ENCODE data around the gene COL3A1. TPM values are rescaled to one million over a fixed set of nuclear protein-coding genes. Genes with fewer than 3 reads are reported as not detected.

The COL3A1 gene
- total and polyA plus RNA-seq, 2 of the 8 experiments (the other 6 are each of a cell fraction or from before 2014, with no cell fraction given) = 0.07 to 0.11 TPM

GRCh38 chr2:188964976-188965546, 9.1 kb upstream of the COL3A1 start:
- Histone ChIP-seq H2AK5ac (ENCODE audit: low read depth, low read length) (no peak overlapping the region), H2BK5ac (ENCODE audit: low read depth, low read length) (no peak overlapping the region), H2BK15ac (ENCODE audit: low read length) (no peak overlapping the region), H3K27me3 (replicated peaks in 1 of 4; ENCODE audit: control insufficient read depth in 3 of 4, extremely low read depth in 1 of 4, insufficient read depth in 3 of 4, low read length in 3 of 4) (no peaks in the 10 kb centered on the region), H3K14ac (ENCODE audit: insufficient read length) (no peak overlapping the region), H3K36me3 (ENCODE audit: control insufficient read depth in 2 of 4, insufficient read depth in 4 of 4, low read length in 3 of 4) (no peaks in the 10 kb centered on the region), H2BK12ac (ENCODE audit: low read depth, low read length) (no peak overlapping the region), H2BK120ac (replicated peaks; ENCODE audit: low read depth, low read length) (no peak overlapping the region), H3K9me3 (ENCODE audit: insufficient read depth in 2 of 2, low read depth in 1 of 2, low read length in 1 of 2) (no peaks in the 10 kb centered on the region), H3K4me3 (ENCODE audit: extremely low read depth in 1 of 4, insufficient read depth in 2 of 4, low read depth in 3 of 4, low read length in 4 of 4) (no peak overlapping the region), H4K20me1 (replicated peaks in 1 of 2; ENCODE audit: control insufficient read depth in 1 of 2, insufficient read depth in 2 of 2, low read length in 2 of 2) (no peaks in the 10 kb centered on the region), H3K18ac (ENCODE audit: extremely low read depth, low read length) (no peak overlapping the region), H3K79me2 (ENCODE audit: control insufficient read depth in 1 of 2, insufficient read depth in 2 of 2, low read length in 2 of 2) (no peaks in the 10 kb centered on the region), H4K5ac (ENCODE audit: insufficient read length, low read depth, low read length) (no peak overlapping the region), H3K27ac (ENCODE audit: low read depth, low read length) (no peak overlapping the region), H2AFZ (ENCODE audit: low read length) (no peak overlapping the region), H3K23me2 (ENCODE audit: low read depth, low read length) (no peaks in the 10 kb centered on the region), H2BK20ac (ENCODE audit: low read length) (no peak overlapping the region), H3K56ac (replicated peaks; ENCODE audit: insufficient read length, low read depth, low read length) (no peak overlapping the region), H3K4me1 (replicated peaks in 1 of 4; ENCODE audit: control insufficient read depth in 3 of 4, insufficient read depth in 4 of 4, low read length in 3 of 4) (no peaks in the 10 kb centered on the region), H3K79me1 (ENCODE audit: low read depth, low read length) (no peaks in the 10 kb centered on the region), H3K4me2 (ENCODE audit: insufficient read depth in 1 of 2, low read depth in 2 of 2, low read length in 2 of 2) (no peak overlapping the region), H3K9ac (replicated peaks in 1 of 4; ENCODE audit: extremely low read depth in 1 of 4, low read depth in 3 of 4, low read length in 3 of 4) (no peak overlapping the region), H4K8ac (ENCODE audit: extremely low read depth, insufficient read depth, low read length) (no peak overlapping the region), H3K4ac (replicated peaks; ENCODE audit: insufficient read length, low read depth, low read length) (no peak overlapping the region), H3K23ac (ENCODE audit: insufficient read length) (no peak overlapping the region), H4K91ac (replicated peaks; ENCODE audit: insufficient read length, low read length) (no peak overlapping the region)
- CTCF ChIA-PET (ENCODE audit: partially characterized antibody) = no interaction called here
- FAIRE-seq (no peak), DNase-seq (ENCODE audit: low read depth in 1 of 2, low spot score in 2 of 2) (no peak)
- 90% methylated on average over 1 of the region's 1 CpG; no CpG with 5 or more reads in 1 of the 2 experiments for WGBS, 2 experiments (ENCODE audit: extremely low coverage in 1 of 2, insufficient coverage in 1 of 2, insufficient read length in 1 of 2, insufficient replicate concordance in 2 of 2, low coverage in 1 of 2, low lambda C conversion rate in 2 of 2, missing lambda C conversion rate in 1 of 2)
- POLR2A ChIA-PET (ENCODE audit: partially characterized antibody) = no interaction called here
- no peak for TF ChIP-seq JUN (IDR thresholded peaks at IDR 0.05; ENCODE audit: low read depth, low read length)
- no peak for TF ChIP-seq TCF12 (IDR thresholded peaks at IDR 0.05; ENCODE audit: low read depth, low read length)
- no peak for TF ChIP-seq E2F6 (IDR thresholded peaks at IDR 0.05)
- no peak for TF ChIP-seq PHF8 (conservative IDR thresholded peaks at IDR 0.05; ENCODE audit: low read depth, low read length)
- no peak for TF ChIP-seq HDAC6 (IDR thresholded peaks at IDR 0.05; ENCODE audit: low read depth, low read length)
- TF ChIP-seq SIRT6 (IDR thresholded peaks at IDR 0.05; ENCODE audit: low read length) = no peak
- no peak for TF ChIP-seq CTBP2 (IDR thresholded peaks at IDR 0.05; ENCODE audit: borderline replicate concordance, insufficient read depth, insufficient read length, low read length)

Measured in H1 (cell line).